ENCODE data around the gene NRL. TPM values are rescaled to one million over a fixed set of nuclear protein-coding genes. Genes with fewer than 3 reads are reported as not detected.

NRL gene
- total and polyA plus RNA-seq, 2 donors (not counting 3 experiments of a cell fraction or from before 2014, with no cell fraction given) = 0.71 to 1.1 TPM

- dilution Hi-C loops (cut with MboI; ENCODE audit: extremely low pct_ligation_motif_present, low sequenced_read_pairs) (no loop called here), intact Hi-C loops (cut with micrococcal nuclease) (loop anchor here (1.0 to 2.0 kb wide), 6 partner anchors 11 to 81 kb away; partner anchors contain the start of genes DCAF11, EMC9, IRF9 and NRL)
- Histone ChIP-seq H3K4me1 (ENCODE audit: control insufficient read depth, extremely low read depth, insufficient read depth, low read length) (peaks cover 9% of the 10 kb centered on the region), H3K4me2 (ENCODE audit: insufficient read depth, low read length) (peak overlapping the region; percentile 85), H3K9ac (replicated peaks; ENCODE audit: extremely low read depth, insufficient read depth, low read length) (peak overlapping the region; percentile 78), H3K9me1 (replicated peaks; ENCODE audit: control insufficient read depth, extremely low read depth, insufficient read depth, low read length) (no peaks in the 10 kb centered on the region), H4K20me1 (replicated peaks; ENCODE audit: control insufficient read depth, extremely low read depth, insufficient read depth, low read length) (no peaks in the 10 kb centered on the region), H3K79me2 (ENCODE audit: control insufficient read depth, insufficient read depth, low read length) (peaks cover 4% of the 10 kb centered on the region), H2AFZ (ENCODE audit: low read depth, low read length) (peak overlapping the region; percentile 92), H3K27me3 (ENCODE audit: control insufficient read depth in 2 of 2, insufficient read depth in 2 of 2, low read length in 2 of 2) (no peaks in the 10 kb centered on the region), H3K9me3 (replicated peaks; ENCODE audit: control insufficient read depth, insufficient read depth, low read length) (no peaks in the 10 kb centered on the region), H3K27ac (ENCODE audit: insufficient read depth, low read depth, low read length) (peak overlapping the region; percentile 46), H3K36me3 (ENCODE audit: control insufficient read depth in 2 of 2, extremely low read depth in 1 of 2, insufficient read depth in 2 of 2, low read length in 2 of 2) (no peaks in the 10 kb centered on the region), H3K4me3 (replicated peaks in 1 of 3; ENCODE audit: insufficient read depth in 1 of 3, low read depth in 1 of 3, low read length in 3 of 3) (peak overlapping the region; percentile 71 to 82 (median 74))
- CTCF ChIA-PET = interaction anchor here (0.9 to 9.6 kb wide), 7 partner anchors 12 to 213 kb away, joined by 3 to 319 read pairs (median 6); partner anchors contain the start of genes CIDEB, DCAF11, IRF9 and NRL
- TF ChIP-seq JUN (IDR thresholded peaks at IDR 0.05; ENCODE audit: borderline replicate concordance, insufficient read depth, insufficient read length, low read depth) (no peak), EZH2 (IDR thresholded peaks at IDR 0.05; ENCODE audit: borderline replicate concordance, low read depth, low read length, severe bottlenecking) (no peak), MYC (IDR thresholded peaks at IDR 0.05; ENCODE audit: low read depth, low read length) (no peak), GATA2 (IDR thresholded peaks at IDR 0.05; ENCODE audit: insufficient read depth, insufficient read length, low read depth, low read length) (no peak), POLR2AphosphoS5 (IDR thresholded peaks at IDR 0.05; ENCODE audit: insufficient read depth, low read depth, low read length) (no peak), FOS (IDR thresholded peaks at IDR 0.05; ENCODE audit: borderline replicate concordance, insufficient read depth, low read length) (no peak), MAX (IDR thresholded peaks at IDR 0.05; ENCODE audit: insufficient read depth, insufficient read length) (no peak), CTCF (IDR thresholded peaks at IDR 0.05; ENCODE audit: extremely low read depth in 1 of 2, insufficient read depth in 1 of 2, low read depth in 1 of 2, low read length in 2 of 2) (no peak), POLR2A (IDR thresholded peaks at IDR 0.05; ENCODE audit: low read depth, low read length) (no peak)
- FAIRE-seq (no peak), DNase-seq (ENCODE audit: low read depth, low spot score) (no peak)
- no TSS peak for BruUV-seq (replicated peaks)
- POLR2A ChIA-PET = interaction anchor here (1.3 to 3.1 kb wide), 3 partner anchors 9 to 20 kb away, joined by 3 to 11 read pairs (median 4); partner anchors contain the start of genes DCAF11 and NRL
These were observed 19.9 kb downstream of the NRL start for GRCh38 chr14:24094841-24095270.

All from endothelial cell of umbilical vein (primary cell).